ENCODE data around the gene PIK3R1. TPM values are rescaled to one million over a fixed set of nuclear protein-coding genes. Genes with fewer than 3 reads are reported as not detected.

Gene PIK3R1
- polyA plus RNA-seq, 1 donor from 2014 or later = 29.1 TPM

- Mint-ChIP-seq H3K4me3 (no peak overlapping the region), H3K27me3 (peaks cover 1% of the 10 kb centered on the region), H3K4me1 (no peaks in the 10 kb centered on the region), H3K9me3 (no peaks in the 10 kb centered on the region), H3K27ac (no peak overlapping the region), H3K36me3 (peaks cover 3% of the 10 kb centered on the region)
Measured at GRCh38 chr5:68305223-68305870, 89.8 kb downstream of the PIK3R1 start.

GRCh38 chr5:68306361-68307014, 90.9 kb downstream of the PIK3R1 start:
- H3K4me1 Mint-ChIP-seq = no peaks in the 10 kb centered on the region
- peaks cover 1% of the 10 kb centered on the region for H3K27me3 Mint-ChIP-seq
- H3K36me3 Mint-ChIP-seq = peaks cover 3% of the 10 kb centered on the region
- H3K4me3 Mint-ChIP-seq = no peak overlapping the region
- no peaks in the 10 kb centered on the region for H3K9me3 Mint-ChIP-seq
- no peak overlapping the region for H3K27ac Mint-ChIP-seq

DNA sequence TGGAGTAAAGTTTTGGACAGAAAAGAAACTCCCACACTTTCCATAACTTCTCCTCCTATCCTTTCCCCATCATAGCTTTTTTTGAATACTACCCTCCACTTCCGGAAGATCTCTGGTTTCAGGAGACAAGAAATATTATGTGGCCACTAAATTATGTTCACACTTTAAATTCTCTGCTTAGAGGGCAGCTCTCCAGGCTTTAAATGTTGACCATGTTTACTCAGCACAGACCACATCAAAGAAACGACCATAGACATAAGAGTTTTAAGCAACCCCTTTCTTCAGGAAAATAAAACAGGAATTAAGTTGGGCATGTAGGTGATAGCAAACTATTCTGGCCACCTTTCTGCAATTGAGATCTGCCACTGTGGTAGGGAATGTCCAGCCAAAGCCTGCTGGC, 97.8 kb downstream of the PIK3R1 start:
- Mint-ChIP-seq H3K27ac (no peak overlapping the region), H3K27me3 (peaks cover under 1% of the 10 kb centered on the region), H3K4me3 (no peak overlapping the region), H3K9me3 (no peaks in the 10 kb centered on the region), H3K4me1 (peaks cover 4 to 5% (median 4%) of the 10 kb centered on the region in 3 donors), H3K36me3 (no peaks in the 10 kb centered on the region)

- Mint-ChIP-seq H3K27ac (no peak overlapping the region), H3K4me1 (peaks cover 4 to 5% (median 4%) of the 10 kb centered on the region in 3 donors)
Measured at GRCh38 chr5:68314465-68314864, 98.9 kb downstream of the PIK3R1 start.

GRCh38 chr5:68315679-68316271, 100.2 kb downstream of the PIK3R1 start:
- H3K27me3 Mint-ChIP-seq = peaks cover 2% of the 10 kb centered on the region
- no peak overlapping the region for H3K27ac Mint-ChIP-seq
- H3K4me1 Mint-ChIP-seq = peaks cover 4 to 5% (median 4%) of the 10 kb centered on the region in 3 donors
- no peak overlapping the region for H3K4me3 Mint-ChIP-seq
- H3K9me3 Mint-ChIP-seq = no peaks in the 10 kb centered on the region
- H3K36me3 Mint-ChIP-seq = no peaks in the 10 kb centered on the region

More at GRCh38 chr5:68314465-68314864, 98.9 kb downstream of the PIK3R1 start:
- H3K27me3 Mint-ChIP-seq = no peaks in the 10 kb centered on the region
- H3K4me3 Mint-ChIP-seq = no peak overlapping the region
- H3K36me3 Mint-ChIP-seq = no peaks in the 10 kb centered on the region
- no peaks in the 10 kb centered on the region for H3K9me3 Mint-ChIP-seq

GRCh38 chr5:68316469-68316868, 100.9 kb downstream of the PIK3R1 start:
- no peak overlapping the region for H3K4me3 Mint-ChIP-seq
- no peak overlapping the region for H3K27ac Mint-ChIP-seq
- no peaks in the 10 kb centered on the region for H3K9me3 Mint-ChIP-seq
- H3K27me3 Mint-ChIP-seq = peaks cover 2% of the 10 kb centered on the region
- no peaks in the 10 kb centered on the region for H3K36me3 Mint-ChIP-seq
- H3K4me1 Mint-ChIP-seq = peaks cover 4 to 5% (median 4%) of the 10 kb centered on the region in 3 donors

DNA sequence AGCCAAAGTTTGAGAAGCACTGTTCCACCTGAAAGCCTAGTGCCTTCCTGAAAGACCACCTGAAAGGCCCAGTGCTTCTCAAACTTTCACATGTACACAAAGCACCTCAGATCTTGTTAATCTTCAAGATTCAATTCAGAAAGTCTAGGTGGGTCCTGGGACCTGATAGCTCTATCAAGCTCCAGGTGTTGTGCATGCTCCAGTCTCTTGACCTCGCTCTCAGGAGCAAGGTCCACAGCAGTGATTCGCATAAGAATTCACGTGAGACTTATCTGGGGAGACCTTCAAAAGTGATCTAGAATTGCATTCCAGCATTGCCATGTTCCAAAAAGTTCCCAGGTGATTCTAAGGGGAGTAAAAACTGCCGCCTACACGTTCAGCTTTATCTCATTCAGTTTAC, 102.1 kb downstream of the PIK3R1 start:
- H3K4me3 Mint-ChIP-seq = no peak overlapping the region

GRCh38 chr5:68318955-68319705, 103.6 kb downstream of the PIK3R1 start:
- Mint-ChIP-seq H3K9me3 (no peaks in the 10 kb centered on the region), H3K27me3 (peaks cover 2% of the 10 kb centered on the region), H3K4me1 (peaks cover 4 to 5% (median 4%) of the 10 kb centered on the region in 3 donors), H3K36me3 (no peaks in the 10 kb centered on the region), H3K27ac (no peak overlapping the region), H3K4me3 (no peak overlapping the region)

More for the DNA sequence above, 102.1 kb downstream of the PIK3R1 start:
- H3K9me3 Mint-ChIP-seq = no peaks in the 10 kb centered on the region
- H3K4me1 Mint-ChIP-seq = peaks cover 4 to 5% (median 4%) of the 10 kb centered on the region in 3 donors
- H3K27me3 Mint-ChIP-seq = peaks cover 2% of the 10 kb centered on the region
- H3K36me3 Mint-ChIP-seq = no peaks in the 10 kb centered on the region
- H3K27ac Mint-ChIP-seq = no peak overlapping the region

DNA sequence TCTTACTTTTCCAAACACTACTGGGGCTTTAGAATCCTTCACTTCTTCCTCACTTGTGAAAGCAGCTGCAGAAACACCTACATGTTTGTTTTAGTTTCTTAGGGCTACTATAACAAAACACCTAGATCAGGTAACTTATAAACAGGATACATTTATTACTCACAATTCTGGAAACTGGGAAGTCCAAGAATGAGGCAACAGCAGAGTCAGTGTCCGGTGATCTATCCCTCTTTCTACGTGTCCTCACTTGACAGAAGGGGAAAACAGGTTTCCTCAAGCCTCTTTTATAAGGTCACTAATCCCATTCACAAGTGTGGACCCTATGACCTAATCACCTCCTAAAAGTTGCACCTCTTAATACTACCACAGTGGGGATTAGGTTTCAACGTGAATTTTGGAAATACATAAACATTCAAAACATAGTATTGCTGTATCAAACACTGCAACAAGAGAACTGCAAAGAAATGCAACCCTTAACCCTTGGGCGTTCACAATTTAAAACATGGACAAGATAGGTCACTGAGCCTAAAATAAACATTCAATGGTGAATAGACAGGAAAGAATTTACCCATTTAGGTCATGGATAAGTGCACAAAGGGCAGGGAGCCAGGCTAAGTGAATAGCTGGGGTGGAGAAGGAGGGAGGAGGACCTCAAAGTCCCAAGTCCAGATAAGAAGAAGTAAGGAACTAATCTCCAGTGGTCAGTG, 104.3 kb downstream of the PIK3R1 start:
- no peaks in the 10 kb centered on the region for H3K9me3 Mint-ChIP-seq
- peaks cover 2% of the 10 kb centered on the region for H3K27me3 Mint-ChIP-seq
- no peak overlapping the region for H3K4me3 Mint-ChIP-seq
- H3K36me3 Mint-ChIP-seq = no peaks in the 10 kb centered on the region
- H3K4me1 Mint-ChIP-seq = peaks cover 4 to 5% (median 4%) of the 10 kb centered on the region in 3 donors
- no peak overlapping the region for H3K27ac Mint-ChIP-seq

DNA sequence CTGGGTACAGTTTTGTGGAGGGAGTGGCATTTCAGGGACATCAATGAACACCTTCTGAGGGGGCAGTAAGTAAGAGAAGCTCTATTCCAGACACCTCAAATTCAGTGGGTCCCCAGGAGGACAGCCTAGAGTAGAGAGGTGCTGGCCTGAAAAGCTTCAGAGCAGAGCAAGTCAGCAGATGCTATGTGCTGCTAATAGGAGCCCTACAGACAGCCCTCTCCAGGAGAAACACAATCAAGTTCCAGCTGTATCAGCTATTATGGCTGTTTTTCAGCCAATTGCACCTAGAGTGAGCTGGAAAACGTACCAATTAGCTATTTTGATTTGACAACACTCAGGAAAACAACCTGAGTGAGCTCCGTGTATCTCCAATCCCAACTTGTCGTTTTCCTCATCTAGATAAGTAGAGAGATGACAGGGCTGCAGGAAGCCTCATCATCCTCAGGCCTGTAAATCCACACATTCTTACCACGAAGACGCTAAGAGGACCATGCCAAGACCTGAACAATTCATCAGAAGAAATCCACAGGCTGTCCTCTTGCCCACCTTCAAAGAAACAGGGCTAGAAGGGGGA, 104.9 kb downstream of the PIK3R1 start:
- no peaks in the 10 kb centered on the region for H3K36me3 Mint-ChIP-seq
- peaks cover 2% of the 10 kb centered on the region for H3K27me3 Mint-ChIP-seq
- H3K9me3 Mint-ChIP-seq = peaks cover 0 to 3% (median 2%) of the 10 kb centered on the region in 3 donors
- H3K4me3 Mint-ChIP-seq = no peak overlapping the region
- H3K4me1 Mint-ChIP-seq = peaks cover under 1 to 4% (median 3%) of the 10 kb centered on the region in 3 donors
- no peak overlapping the region for H3K27ac Mint-ChIP-seq

DNA sequence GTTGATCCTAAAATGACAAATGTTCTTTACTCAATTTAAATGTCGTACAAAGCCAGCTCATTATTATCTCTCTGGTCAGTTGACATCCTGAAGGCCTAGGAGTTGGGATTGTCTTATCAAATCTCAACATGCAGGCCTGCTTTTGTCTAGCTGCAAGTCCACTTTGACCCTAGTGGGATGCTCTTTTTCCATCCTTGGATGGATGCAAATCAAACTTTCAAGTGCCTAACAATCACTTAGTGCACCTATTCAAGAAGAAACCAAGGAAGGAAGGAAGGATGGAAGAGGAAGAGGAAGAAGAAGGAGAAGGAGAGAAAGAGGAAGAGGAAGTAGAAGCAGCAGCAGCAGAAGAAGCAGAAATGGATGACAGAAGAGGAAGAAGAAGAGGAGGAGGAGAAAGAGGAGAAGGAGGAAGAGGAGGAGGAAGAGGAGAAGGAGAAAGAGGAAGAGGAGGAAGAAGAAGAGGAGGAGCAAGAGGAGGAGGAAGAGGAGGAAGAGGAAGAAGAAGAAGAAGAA, 109.6 kb downstream of the PIK3R1 start:
- H3K27ac Mint-ChIP-seq = no peak overlapping the region
- no peak overlapping the region for H3K4me3 Mint-ChIP-seq
- H3K4me1 Mint-ChIP-seq = peaks cover 0 to 3% (median 2%) of the 10 kb centered on the region in 3 donors
- peaks cover 0 to 3% (median 2%) of the 10 kb centered on the region in 3 donors for H3K9me3 Mint-ChIP-seq
- H3K36me3 Mint-ChIP-seq = no peaks in the 10 kb centered on the region
- peaks cover 11% of the 10 kb centered on the region for H3K27me3 Mint-ChIP-seq

GRCh38 chr5:68329554-68330255, 114.1 kb downstream of the PIK3R1 start:
- H3K27me3 Mint-ChIP-seq = peaks cover 10% of the 10 kb centered on the region
- H3K4me1 Mint-ChIP-seq = peaks cover 13 to 19% (median 15%) of the 10 kb centered on the region in 3 donors
- H3K4me3 Mint-ChIP-seq = no peak overlapping the region
- H3K27ac Mint-ChIP-seq = no peak overlapping the region
- no peaks in the 10 kb centered on the region for H3K36me3 Mint-ChIP-seq
- H3K9me3 Mint-ChIP-seq = peaks cover 0 to 3% (median 3%) of the 10 kb centered on the region in 3 donors

- Mint-ChIP-seq H3K9me3 (peaks cover 0 to 2% (median 0%) of the 10 kb centered on the region in 3 donors), H3K4me1 (peaks cover 12 to 16% (median 13%) of the 10 kb centered on the region in 3 donors), H3K36me3 (no peaks in the 10 kb centered on the region), H3K27ac (no peak overlapping the region), H3K27me3 (peaks cover 10% of the 10 kb centered on the region), H3K4me3 (no peak overlapping the region)
Measured at GRCh38 chr5:68330574-68330973, 115.0 kb downstream of the PIK3R1 start.

All from IgD-negative memory B cell (primary cell).